CD4-positive, alpha-beta T cell (primary cell): ENCODE results near the gene PTGFRN. TPM values are rescaled to one million over a fixed set of nuclear protein-coding genes. Genes with fewer than 3 reads are reported as not detected.
A peak's percentile ranks its signal among the peaks of the same experiment; 100 is the strongest.

Experiments
- ATAC-seq: fragments of 200-7000 bp; cut with Tn5 transposase; one replicate; pipeline ENCODE4 v1.10.0; 2022; ENCODE audit warnings: mild to moderate bottlenecking; ENCODE audit not compliant: poor library complexity
- CTCF ChIA-PET: fragments of 350-600 bp; sonication (Branson Sonifier 250); formaldehyde crosslinking; loops from one replicate; lab custom pipeline; 2021; ENCODE audit warnings: antibody characterized with exemption, inconsistent platforms; lab: Charles Lee
- POLR2A ChIA-PET: fragments of 350-600 bp; sonication (Branson Sonifier 250); formaldehyde crosslinking; loops from one replicate; lab custom pipeline; 2021; ENCODE audit warnings: antibody characterized with exemption, inconsistent platforms; lab: Charles Lee
- DNase-seq, 14 experiments: peaks; one replicate each; pipeline ENCODE4 v3.0.0-alpha.2; 2013 to 2020; ENCODE audit warnings: mixed read lengths in 2 of 14
- H3K27ac ChIP-seq, 2 donors: one replicate each; pipeline versions ENCODE4 v1.5.1 to v1.7.0; 2013; ENCODE audit warnings: low read length in 2 of 2, low read depth in 1 of 2, mild to moderate bottlenecking in 1 of 2
- H3K27me3 ChIP-seq, 2 experiments: 1 replicate in 1 of 2; 2 replicates in 1 of 2; pipeline versions ENCODE4 v1.6.1 to v1.7.0; 2013; ENCODE audit warnings: low read length in 2 of 2, control low read depth in 1 of 2, mild to moderate bottlenecking in 1 of 2, moderate library complexity in 1 of 2; ENCODE audit not compliant: insufficient read depth in 2 of 2, control insufficient read depth in 1 of 2
- H3K36me3 ChIP-seq: one replicate; pipeline ENCODE4 v1.6.1; 2013; ENCODE audit warnings: low read length, control low read depth; ENCODE audit not compliant: insufficient read depth
- H3K4me1 ChIP-seq: one replicate; pipeline ENCODE4 v1.6.1; 2013; ENCODE audit warnings: low read length, control low read depth; ENCODE audit not compliant: insufficient read depth
- H3K4me3 ChIP-seq: one replicate; pipeline ENCODE4 v1.5.1; 2013; ENCODE audit warnings: mild to moderate bottlenecking, low read length, moderate library complexity
- H3K9me3 ChIP-seq, 2 experiments: 1 replicate in 1 of 2; 2 replicates in 1 of 2; pipeline versions ENCODE4 v1.6.1 to v1.7.0; 2013; ENCODE audit warnings: low read length in 2 of 2, mild to moderate bottlenecking in 2 of 2, control low read depth in 1 of 2, moderate library complexity in 1 of 2; ENCODE audit not compliant: control insufficient read depth in 1 of 2, insufficient read depth in 1 of 2
- H3K27ac Mint-ChIP-seq: one replicate; pipeline ENCODE4 v1.8.0; 2020; ENCODE audit warnings: mixed read lengths
- H3K27me3 Mint-ChIP-seq: one replicate; pipeline ENCODE4 v1.8.0; 2021; ENCODE audit warnings: mixed read lengths
- H3K36me3 Mint-ChIP-seq: one replicate; pipeline ENCODE4 v1.8.0; 2021; ENCODE audit warnings: low read depth, mixed read lengths
- H3K4me1 Mint-ChIP-seq: one replicate; pipeline ENCODE4 v1.8.0; 2021; ENCODE audit warnings: low read depth, mixed read lengths
- H3K4me3 Mint-ChIP-seq: one replicate; pipeline ENCODE4 v1.8.0; 2020; ENCODE audit warnings: mild to moderate bottlenecking, mixed read lengths
- H3K9me3 Mint-ChIP-seq: one replicate; pipeline ENCODE4 v1.8.0; 2020; ENCODE audit warnings: mixed read lengths
- intact Hi-C, 2 experiments: fragments of 100-400 bp; cut with DNase I in 1 of 2; cut with micrococcal nuclease in 1 of 2; formaldehyde crosslinking; loops; one replicate each; pipeline versions ENCODE4 v1.15.1 to v1.9.0; 2023 to 2025; cut with DNase I, micrococcal nuclease
- total RNA-seq, 174 experiments: library from RNA in 2 of 174; stranded (reverse) in 2 of 174; gene quantifications; one replicate each; pipeline ENCODE4 v1.2.3 and lab custom pipeline; 2021 to 2026
- TF ChIP-seq, protein P1 (sequence below): fragments of 200-600 bp; IDR thresholded peaks from one replicate; pipeline ENCODE4 v1.8.0; 2022; ENCODE audit warnings: antibody characterized with exemption, mild to moderate bottlenecking

Gene PTGFRN
- total RNA-seq, 2 experiments from 2014 or later: 0.38 to 0.45 TPM

DNA sequence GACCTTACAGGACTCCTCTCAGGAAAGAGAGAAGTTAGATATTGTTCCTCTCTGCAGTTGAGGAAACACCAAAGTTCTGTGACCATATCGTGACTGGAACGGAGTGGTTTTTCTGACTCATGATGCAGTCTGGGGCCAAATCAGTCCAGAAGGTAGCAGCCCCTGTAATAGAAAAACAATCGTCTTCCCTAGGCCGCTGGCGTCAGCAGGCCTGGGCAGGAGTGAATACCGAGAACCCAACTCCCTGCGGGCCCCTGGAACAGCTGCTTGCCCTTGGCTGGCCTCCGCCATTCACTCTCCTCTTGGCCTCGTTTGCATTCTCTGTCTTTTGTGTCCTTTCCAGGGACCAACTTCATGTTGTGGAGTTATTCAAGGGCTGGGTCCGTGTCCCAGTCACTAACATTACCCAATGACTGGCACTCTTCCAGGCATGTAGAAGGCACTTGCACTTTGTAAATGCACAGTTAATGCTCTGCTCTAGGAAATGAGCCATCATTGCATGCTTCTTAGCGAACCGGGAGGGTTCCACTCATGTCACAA is 81.0 kb downstream of the PTGFRN start:
- peaks cover 63% of the 10 kb centered on the region for H3K4me1 Mint-ChIP-seq
- H3K9me3 Mint-ChIP-seq: no peaks in the 10 kb centered on the region
- no peak overlapping the region for H3K4me3 Mint-ChIP-seq
- H3K36me3 ChIP-seq: no peaks in the 10 kb centered on the region
- H3K36me3 Mint-ChIP-seq: no peaks in the 10 kb centered on the region
- no peaks in the 10 kb centered on the region for H3K27me3 Mint-ChIP-seq
- intact Hi-C loops: no loop called here
- no peak for ATAC-seq
- ChIA-PET CTCF (no interaction called here), POLR2A (no interaction called here)
- no peaks in the 10 kb centered on the region for H3K27me3 ChIP-seq
- H3K27ac ChIP-seq: no peak overlapping the region
- peak in 2 of 14 experiments; percentile 56 to 65 for DNase-seq
- TF ChIP-seq, protein P1, sequence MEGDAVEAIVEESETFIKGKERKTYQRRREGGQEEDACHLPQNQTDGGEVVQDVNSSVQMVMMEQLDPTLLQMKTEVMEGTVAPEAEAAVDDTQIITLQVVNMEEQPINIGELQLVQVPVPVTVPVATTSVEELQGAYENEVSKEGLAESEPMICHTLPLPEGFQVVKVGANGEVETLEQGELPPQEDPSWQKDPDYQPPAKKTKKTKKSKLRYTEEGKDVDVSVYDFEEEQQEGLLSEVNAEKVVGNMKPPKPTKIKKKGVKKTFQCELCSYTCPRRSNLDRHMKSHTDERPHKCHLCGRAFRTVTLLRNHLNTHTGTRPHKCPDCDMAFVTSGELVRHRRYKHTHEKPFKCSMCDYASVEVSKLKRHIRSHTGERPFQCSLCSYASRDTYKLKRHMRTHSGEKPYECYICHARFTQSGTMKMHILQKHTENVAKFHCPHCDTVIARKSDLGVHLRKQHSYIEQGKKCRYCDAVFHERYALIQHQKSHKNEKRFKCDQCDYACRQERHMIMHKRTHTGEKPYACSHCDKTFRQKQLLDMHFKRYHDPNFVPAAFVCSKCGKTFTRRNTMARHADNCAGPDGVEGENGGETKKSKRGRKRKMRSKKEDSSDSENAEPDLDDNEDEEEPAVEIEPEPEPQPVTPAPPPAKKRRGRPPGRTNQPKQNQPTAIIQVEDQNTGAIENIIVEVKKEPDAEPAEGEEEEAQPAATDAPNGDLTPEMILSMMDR: no peak
- H3K9me3 ChIP-seq: no peaks in the 10 kb centered on the region
- H3K4me1 ChIP-seq: peaks cover 46% of the 10 kb centered on the region
- no peak overlapping the region for H3K4me3 ChIP-seq
- no peak overlapping the region for H3K27ac Mint-ChIP-seq

DNA sequence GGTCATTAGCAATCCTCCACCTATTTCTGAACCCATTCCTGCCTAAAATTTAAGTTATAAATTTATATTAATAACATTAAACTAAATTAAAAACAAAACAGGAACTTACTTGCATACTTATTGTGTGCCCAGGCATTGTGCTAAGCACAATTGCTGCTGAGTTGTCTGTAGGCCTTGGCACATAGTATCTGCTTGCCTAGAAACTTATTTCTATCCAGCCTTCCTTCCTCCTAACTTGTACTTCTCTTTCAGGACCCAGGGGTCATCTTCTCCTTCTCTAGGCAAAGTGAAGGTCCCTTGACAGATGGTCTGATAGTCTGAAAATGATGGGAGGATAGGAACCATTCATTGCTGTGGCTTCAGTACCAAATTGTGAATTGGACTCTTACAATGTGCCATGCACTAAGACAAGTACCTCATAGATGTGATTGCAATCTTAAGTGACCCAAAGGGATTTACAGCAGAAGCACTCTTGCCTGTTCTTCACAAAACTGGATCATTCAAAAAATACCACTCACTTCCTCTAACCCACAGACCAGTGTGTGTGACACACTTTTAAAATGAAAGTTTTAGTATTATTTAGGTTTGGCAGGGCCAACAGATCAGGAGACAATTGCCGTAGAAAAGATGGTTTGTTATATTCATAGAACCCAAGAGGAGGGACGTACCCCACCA is 81.6 kb downstream of the PTGFRN start:
- Mint-ChIP-seq H3K27ac (peak overlapping the region; percentile 32), H3K9me3 (no peaks in the 10 kb centered on the region), H3K4me1 (peaks cover 58% of the 10 kb centered on the region), H3K27me3 (no peaks in the 10 kb centered on the region), H3K36me3 (no peaks in the 10 kb centered on the region), H3K4me3 (peak overlapping the region; percentile 36)
- H3K27ac ChIP-seq: no peak overlapping the region
- no peaks in the 10 kb centered on the region for H3K36me3 ChIP-seq
- TF ChIP-seq, protein P1: no peak
- H3K4me1 ChIP-seq: peaks cover 40% of the 10 kb centered on the region
- no peak overlapping the region for H3K4me3 ChIP-seq
- CTCF ChIA-PET: no interaction called here
- no peaks in the 10 kb centered on the region for H3K9me3 ChIP-seq
- no peak for DNase-seq
- ATAC-seq: no peak
- POLR2A ChIA-PET: interaction anchor here (0.9 kb wide), 1 partner anchor 69 kb away, joined by 3 read pairs; the partner anchor contains the start of gene TTF2
- H3K27me3 ChIP-seq: no peaks in the 10 kb centered on the region
- intact Hi-C loops: no loop called here

DNA sequence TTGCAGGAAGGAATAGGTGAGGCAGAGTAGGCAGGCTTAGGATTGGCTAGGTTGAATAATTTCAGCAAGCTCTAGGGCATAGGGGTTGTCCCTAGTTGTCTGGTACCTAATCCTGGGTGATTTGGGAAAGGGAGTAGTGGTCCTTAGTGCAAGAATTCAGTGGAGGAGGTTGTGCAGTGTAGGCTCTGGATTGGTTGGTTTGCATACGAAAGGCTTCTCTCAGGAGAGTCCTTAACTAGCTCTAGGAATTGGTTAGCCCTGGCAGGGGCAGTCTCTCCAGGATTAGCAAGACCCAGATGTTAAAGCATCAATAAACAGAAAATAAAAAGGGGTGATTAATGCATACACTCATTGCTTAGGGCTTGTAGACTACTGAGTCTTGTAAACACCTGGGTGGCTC is 82.2 kb downstream of the PTGFRN start:
- Mint-ChIP-seq H3K27me3 (no peaks in the 10 kb centered on the region), H3K4me3 (peak overlapping the region; percentile 36), H3K36me3 (no peaks in the 10 kb centered on the region), H3K27ac (peak overlapping the region; percentile 32), H3K4me1 (peaks cover 51% of the 10 kb centered on the region), H3K9me3 (no peaks in the 10 kb centered on the region)
- ChIA-PET CTCF (no interaction called here), POLR2A (interaction anchor here (0.9 kb wide), 1 partner anchor 68 kb away, joined by 3 read pairs; the partner anchor contains the start of gene TTF2)
- no peak for DNase-seq
- peaks cover 34% of the 10 kb centered on the region for H3K4me1 ChIP-seq
- H3K27ac ChIP-seq: no peak overlapping the region
- H3K4me3 ChIP-seq: no peak overlapping the region
- intact Hi-C loops: no loop called here
- H3K9me3 ChIP-seq: no peaks in the 10 kb centered on the region
- no peaks in the 10 kb centered on the region for H3K27me3 ChIP-seq
- TF ChIP-seq, protein P1: no peak
- H3K36me3 ChIP-seq: no peaks in the 10 kb centered on the region
- ATAC-seq: no peak
